CD4-positive, alpha-beta T cell (primary cell): ENCODE results near the gene GABPB2. TPM values are rescaled to one million over a fixed set of nuclear protein-coding genes. Genes with fewer than 3 reads are reported as not detected.

Source experiments
- ATAC-seq: fragments of 200-7000 bp; cut with Tn5 transposase; one replicate; pipeline ENCODE4 v1.10.0; 2022; ENCODE audit warnings: mild to moderate bottlenecking; ENCODE audit not compliant: poor library complexity
- CTCF ChIA-PET: fragments of 350-600 bp; sonication (Branson Sonifier 250); formaldehyde crosslinking; loops from one replicate; lab custom pipeline; 2021; ENCODE audit warnings: antibody characterized with exemption, inconsistent platforms; lab: Charles Lee
- POLR2A ChIA-PET: fragments of 350-600 bp; sonication (Branson Sonifier 250); formaldehyde crosslinking; loops from one replicate; lab custom pipeline; 2021; ENCODE audit warnings: antibody characterized with exemption, inconsistent platforms; lab: Charles Lee
- DNase-seq, 14 experiments: peaks; one replicate each; pipeline ENCODE4 v3.0.0-alpha.2; 2013 to 2020; ENCODE audit warnings: mixed read lengths in 2 of 14
- H3K27ac ChIP-seq, 2 donors: one replicate each; pipeline versions ENCODE4 v1.5.1 to v1.7.0; 2013; ENCODE audit warnings: low read length in 2 of 2, low read depth in 1 of 2, mild to moderate bottlenecking in 1 of 2
- H3K27me3 ChIP-seq, 2 experiments: 1 replicate in 1 of 2; 2 replicates in 1 of 2; pipeline versions ENCODE4 v1.6.1 to v1.7.0; 2013; ENCODE audit warnings: low read length in 2 of 2, control low read depth in 1 of 2, mild to moderate bottlenecking in 1 of 2, moderate library complexity in 1 of 2; ENCODE audit not compliant: insufficient read depth in 2 of 2, control insufficient read depth in 1 of 2
- H3K36me3 ChIP-seq: one replicate; pipeline ENCODE4 v1.6.1; 2013; ENCODE audit warnings: low read length, control low read depth; ENCODE audit not compliant: insufficient read depth
- H3K4me1 ChIP-seq: one replicate; pipeline ENCODE4 v1.6.1; 2013; ENCODE audit warnings: low read length, control low read depth; ENCODE audit not compliant: insufficient read depth
- H3K4me3 ChIP-seq: one replicate; pipeline ENCODE4 v1.5.1; 2013; ENCODE audit warnings: mild to moderate bottlenecking, low read length, moderate library complexity
- H3K9me3 ChIP-seq, 2 experiments: 1 replicate in 1 of 2; 2 replicates in 1 of 2; pipeline versions ENCODE4 v1.6.1 to v1.7.0; 2013; ENCODE audit warnings: low read length in 2 of 2, mild to moderate bottlenecking in 2 of 2, control low read depth in 1 of 2, moderate library complexity in 1 of 2; ENCODE audit not compliant: control insufficient read depth in 1 of 2, insufficient read depth in 1 of 2
- H3K27ac Mint-ChIP-seq: one replicate; pipeline ENCODE4 v1.8.0; 2020; ENCODE audit warnings: mixed read lengths
- H3K27me3 Mint-ChIP-seq: one replicate; pipeline ENCODE4 v1.8.0; 2021; ENCODE audit warnings: mixed read lengths
- H3K36me3 Mint-ChIP-seq: one replicate; pipeline ENCODE4 v1.8.0; 2021; ENCODE audit warnings: low read depth, mixed read lengths
- H3K4me1 Mint-ChIP-seq: one replicate; pipeline ENCODE4 v1.8.0; 2021; ENCODE audit warnings: low read depth, mixed read lengths
- H3K4me3 Mint-ChIP-seq: one replicate; pipeline ENCODE4 v1.8.0; 2020; ENCODE audit warnings: mild to moderate bottlenecking, mixed read lengths
- H3K9me3 Mint-ChIP-seq: one replicate; pipeline ENCODE4 v1.8.0; 2020; ENCODE audit warnings: mixed read lengths
- CTCF ChIP-seq: fragments of 200-600 bp; IDR thresholded peaks from one replicate; pipeline ENCODE4 v1.8.0; 2022; ENCODE audit warnings: antibody characterized with exemption, mild to moderate bottlenecking
- intact Hi-C, 2 experiments: fragments of 100-400 bp; cut with DNase I in 1 of 2; cut with micrococcal nuclease in 1 of 2; formaldehyde crosslinking; loops; one replicate each; pipeline versions ENCODE4 v1.15.1 to v1.9.0; 2023 to 2025; cut with DNase I, micrococcal nuclease
- total RNA-seq, 174 experiments: library from RNA in 2 of 174; stranded (reverse) in 2 of 174; gene quantifications; one replicate each; pipeline ENCODE4 v1.2.3 and lab custom pipeline; 2021 to 2026

The GABPB2 gene
- total RNA-seq, 2 experiments from 2014 or later: 23.7 to 25.5 TPM

GRCh38 chr1:151167116-151167515, 96.6 kb downstream of the GABPB2 start:
- H3K4me3 Mint-ChIP-seq: peak overlapping the region; percentile 93
- intact Hi-C loops: loop anchor here in 1 of 2 experiments (1.0 to 2.0 kb wide), 2 partner anchors 23 to 232 kb away; partner anchors contain the start of genes PSMB4 and VPS72
- TF ChIP-seq CTCF: no peak
- Histone ChIP-seq H3K9me3 (no peaks in the 10 kb centered on the region), H3K27me3 (no peaks in the 10 kb centered on the region), H3K4me3 (peak overlapping the region; percentile 76), H3K4me1 (peaks cover 26% of the 10 kb centered on the region), H3K36me3 (peaks cover 45% of the 10 kb centered on the region), H3K27ac (no peak overlapping the region)
- peaks cover 83% of the 10 kb centered on the region for H3K36me3 Mint-ChIP-seq
- no peak for DNase-seq
- H3K27me3 Mint-ChIP-seq: no peaks in the 10 kb centered on the region
- ChIA-PET POLR2A (interaction anchor here (1.1 to 3.6 kb wide), 4 partner anchors 10 to 143 kb away, joined by 3 to 51 read pairs (median 3); partner anchors contain the start of genes TNFAIP8L2 and VPS72), CTCF (interaction anchor here (1.3 kb wide), 1 partner anchor 85 kb away, joined by 4 read pairs; no protein-coding TSS in a partner anchor)
- peak overlapping the region; percentile 89 for H3K27ac Mint-ChIP-seq
- peaks cover 44% of the 10 kb centered on the region for H3K4me1 Mint-ChIP-seq
- no peak for ATAC-seq
- H3K9me3 Mint-ChIP-seq: no peaks in the 10 kb centered on the region

DNA sequence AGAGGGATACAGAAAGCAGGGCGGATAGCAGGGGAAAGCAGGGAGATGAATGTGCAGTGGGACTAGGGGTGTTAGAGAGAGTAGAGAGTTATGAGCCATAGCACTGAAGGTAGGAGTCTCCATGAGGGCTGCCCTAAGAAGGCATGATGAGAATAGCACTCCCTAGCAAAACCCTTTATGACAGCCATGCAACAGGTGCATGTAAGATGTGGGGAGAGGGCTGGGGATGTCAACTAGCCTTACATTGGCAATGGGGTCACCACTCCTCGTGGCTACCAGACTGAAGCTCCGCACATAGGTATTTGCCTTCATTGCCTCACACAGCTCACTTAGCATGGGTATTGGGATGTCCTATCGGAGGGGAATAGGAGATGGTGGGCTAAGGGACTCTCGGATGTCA, 100.6 kb downstream of the GABPB2 start:
- CTCF ChIA-PET: no interaction called here
- ATAC-seq (no peak), DNase-seq (no peak)
- intact Hi-C loops: no loop called here
- Histone ChIP-seq H3K36me3 (peaks cover 62% of the 10 kb centered on the region), H3K9me3 (no peaks in the 10 kb centered on the region), H3K27ac (no peak overlapping the region), H3K4me3 (no peak overlapping the region), H3K4me1 (peaks cover 11% of the 10 kb centered on the region), H3K27me3 (no peaks in the 10 kb centered on the region)
- POLR2A ChIA-PET: interaction anchor here (1.6 kb wide), 1 partner anchor 15 kb away, joined by 7 read pairs; the partner anchor contains the start of gene TNFAIP8L2
- Mint-ChIP-seq H3K27ac (no peak overlapping the region), H3K36me3 (peaks cover 87% of the 10 kb centered on the region), H3K27me3 (no peaks in the 10 kb centered on the region), H3K4me1 (peaks cover 12% of the 10 kb centered on the region), H3K4me3 (no peak overlapping the region), H3K9me3 (no peaks in the 10 kb centered on the region)
- TF ChIP-seq CTCF: no peak

Other genes with a start within 250 kb of the GABPB2 start
- gene ARNT, start 194.2 kb upstream of the GABPB2 start, total RNA-seq: 10 to 100 TPM; 18.8 to 21.5 TPM
- gene CTXND2, start 183.6 kb upstream of the GABPB2 start, total RNA-seq: not detected
- gene SETDB1, start 144.4 kb upstream of the GABPB2 start, total RNA-seq: 10 to 100 TPM; 39.4 to 40.4 TPM
- 10 to 100 TPM; 73.8 to 80.1 TPM for gene CERS2, start 95.9 kb upstream of the GABPB2 start, total RNA-seq
- not detected for gene ANXA9, start 88.5 kb upstream of the GABPB2 start, total RNA-seq
- 1 to 10 TPM; 7.8 to 9.2 TPM for gene MINDY1, start 63.9 kb upstream of the GABPB2 start, total RNA-seq
- gene PRUNE1, start 62.3 kb upstream of the GABPB2 start, total RNA-seq: 10 to 100 TPM; 10.9 to 12.1 TPM
- gene BNIPL, start 34.2 kb upstream of the GABPB2 start, total RNA-seq: under 1 TPM; 0.30 to 0.42 TPM
- gene C1orf56, start 23.0 kb upstream of the GABPB2 start, total RNA-seq: 1 to 10 TPM in 1 of 2 experiments, under 1 TPM in 1; 0.58 to 1.2 TPM
- 100 to 1,000 TPM; 401 to 404 TPM for gene CDC42SE1, start 11.1 kb upstream of the GABPB2 start, total RNA-seq
- 1 to 10 TPM; 2.8 to 2.9 TPM for gene MLLT11, start 10.4 kb upstream of the GABPB2 start, total RNA-seq
- gene SEMA6C, start 75.9 kb downstream of the GABPB2 start, total RNA-seq: 1 to 10 TPM; 3.8 to 5.5 TPM
- under 1 TPM; 0.70 to 0.74 TPM for gene TNFAIP8L2, start 85.9 kb downstream of the GABPB2 start, total RNA-seq
- gene LYSMD1, start 95.1 kb downstream of the GABPB2 start, total RNA-seq: under 1 TPM; 0.55 to 0.67 TPM
- gene SCNM1, start 95.4 kb downstream of the GABPB2 start, total RNA-seq: 10 to 100 TPM; 35.2 to 35.7 TPM
- 1 to 10 TPM in 1 of 2 experiments, not detected in 1; 1.6 TPM for gene TMOD4, start 105.2 kb downstream of the GABPB2 start, total RNA-seq
- gene VPS72, start 119.4 kb downstream of the GABPB2 start, total RNA-seq: 10 to 100 TPM; 12.7 to 17.2 TPM
- 10 to 100 TPM; 41.7 to 44.7 TPM for gene PIP5K1A, start 127.8 kb downstream of the GABPB2 start, total RNA-seq
- 10 to 100 TPM; 57.2 TPM for gene PSMD4, start 184.0 kb downstream of the GABPB2 start, total RNA-seq
- 10 to 100 TPM; 38.9 to 40.0 TPM for gene ZNF687, start 211.5 kb downstream of the GABPB2 start, total RNA-seq